ENCODE data around the gene ASH1L.
A peak's percentile ranks its signal among the peaks of the same experiment; 100 is the strongest.
"Not testable (repeated sequence)": the region's sequence is repeated elsewhere in the genome, so short reads cannot be mapped to it uniquely, and the experiment has no call there.

Gene ASH1L

GRCh38 chr1:155307247-155307740 is 255.3 kb downstream of the ASH1L start:
- H3K27ac Mint-ChIP-seq: peak overlapping the region; percentile 30
- peaks cover 23% of the 10 kb centered on the region for H3K4me1 Mint-ChIP-seq
- peaks cover 6% of the 10 kb centered on the region for H3K36me3 Mint-ChIP-seq
- H3K4me3 Mint-ChIP-seq: peak overlapping the region; percentile 38
- H3K27me3 Mint-ChIP-seq: no peaks in the 10 kb centered on the region
- H3K9me3 Mint-ChIP-seq: no peaks in the 10 kb centered on the region

DNA sequence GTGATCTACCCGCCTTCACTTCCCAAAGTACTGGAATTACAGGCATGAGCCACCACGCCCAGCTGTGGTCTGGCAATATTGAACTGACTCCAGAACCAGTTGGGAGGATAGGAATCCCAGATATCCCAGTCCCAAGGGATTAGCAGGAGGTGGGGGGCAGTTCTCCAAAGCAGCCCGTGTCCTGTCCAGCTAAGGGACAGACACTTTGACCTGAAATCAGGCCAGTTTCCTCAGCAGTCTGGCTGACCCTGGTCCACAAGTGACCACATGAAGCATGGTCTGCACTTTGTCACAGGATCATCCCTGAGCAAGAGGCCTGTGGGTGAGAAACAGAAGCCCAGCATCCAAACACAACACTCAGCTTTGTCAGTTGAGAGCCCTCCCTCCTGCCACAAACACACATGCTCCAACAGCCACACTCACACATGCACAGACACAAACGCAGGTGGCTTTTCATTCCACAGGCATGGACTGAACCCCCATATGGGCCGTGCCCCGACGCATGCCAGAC is 256.7 kb downstream of the ASH1L start:
- H3K9me3 Mint-ChIP-seq: no peaks in the 10 kb centered on the region
- H3K36me3 Mint-ChIP-seq: peaks cover 3% of the 10 kb centered on the region
- H3K27ac Mint-ChIP-seq: peak overlapping the region; percentile 76
- H3K4me1 Mint-ChIP-seq: peaks cover 17% of the 10 kb centered on the region
- no peak overlapping the region for H3K4me3 Mint-ChIP-seq
- H3K27me3 Mint-ChIP-seq: no peaks in the 10 kb centered on the region

GRCh38 chr1:155304558-155305063 is 258.0 kb downstream of the ASH1L start:
- Mint-ChIP-seq H3K4me3 (no peak overlapping the region), H3K36me3 (no peaks in the 10 kb centered on the region), H3K27ac (no peak overlapping the region), H3K4me1 (peaks cover 8% of the 10 kb centered on the region), H3K27me3 (no peaks in the 10 kb centered on the region), H3K9me3 (no peaks in the 10 kb centered on the region)

GRCh38 chr1:155301342-155301841 is 261.2 kb downstream of the ASH1L start, which contains the start of gene PKLR:
Gene PKLR (minus strand): TSS chr1:155301438. CDS start chr1:155301395, 43 bp downstream.
- Mint-ChIP-seq H3K27ac (no peak within 1 kb of the TSS), H3K27me3 (peaks cover 5% of the 10 kb centered on the region), H3K36me3 (no peaks in the 10 kb centered on the region), H3K4me1 (no peaks in the 10 kb centered on the region), H3K9me3 (no peaks in the 10 kb centered on the region), H3K4me3 (no peak within 1 kb of the TSS)

- Mint-ChIP-seq H3K9me3 (no peaks in the 10 kb centered on the region), H3K36me3 (no peaks in the 10 kb centered on the region), H3K4me1 (no peaks in the 10 kb centered on the region), H3K4me3 (no peak overlapping the region), H3K27me3 (peaks cover 9% of the 10 kb centered on the region), H3K27ac (no peak overlapping the region)
These were observed 261.9 kb downstream of the ASH1L start for GRCh38 chr1:155300553-155301329.

GRCh38 chr1:155300024-155300423 is 262.6 kb downstream of the ASH1L start:
- Mint-ChIP-seq H3K36me3 (no peaks in the 10 kb centered on the region), H3K27me3 (peaks cover 11% of the 10 kb centered on the region), H3K4me1 (peaks cover under 1% of the 10 kb centered on the region), H3K4me3 (no peak overlapping the region), H3K27ac (no peak overlapping the region), H3K9me3 (no peaks in the 10 kb centered on the region)

- Mint-ChIP-seq H3K4me1 (peaks cover 4% of the 10 kb centered on the region), H3K9me3 (no peaks in the 10 kb centered on the region), H3K36me3 (no peaks in the 10 kb centered on the region), H3K4me3 (no peak overlapping the region), H3K27me3 (peaks cover 20% of the 10 kb centered on the region), H3K27ac (no peak overlapping the region)
These were observed 265.2 kb downstream of the ASH1L start for GRCh38 chr1:155297384-155297783.

DNA sequence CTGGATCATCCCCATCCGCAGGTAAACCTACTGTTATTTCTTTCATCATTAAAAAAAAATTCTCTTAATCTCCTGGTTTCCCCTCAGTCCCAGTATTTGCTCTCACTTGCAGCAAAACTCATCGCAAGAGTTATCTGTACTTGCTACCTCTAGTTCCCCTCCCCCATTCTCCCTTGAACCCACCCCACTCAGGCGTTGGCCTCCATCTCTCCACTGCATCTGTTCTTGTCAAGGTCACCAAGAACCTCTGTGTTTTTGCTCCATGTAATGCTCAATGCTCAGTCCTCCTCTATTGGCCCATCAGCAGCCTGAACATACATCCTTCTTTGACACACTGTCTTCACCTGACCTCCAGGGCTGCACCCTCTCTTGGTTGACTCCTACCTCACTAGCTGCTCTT is 265.9 kb downstream of the ASH1L start:
- peaks cover 20% of the 10 kb centered on the region for H3K27me3 Mint-ChIP-seq
- peaks cover 4% of the 10 kb centered on the region for H3K4me1 Mint-ChIP-seq
- no peaks in the 10 kb centered on the region for H3K9me3 Mint-ChIP-seq
- H3K36me3 Mint-ChIP-seq: no peaks in the 10 kb centered on the region
- H3K4me3 Mint-ChIP-seq: no peak overlapping the region
- no peak overlapping the region for H3K27ac Mint-ChIP-seq

DNA sequence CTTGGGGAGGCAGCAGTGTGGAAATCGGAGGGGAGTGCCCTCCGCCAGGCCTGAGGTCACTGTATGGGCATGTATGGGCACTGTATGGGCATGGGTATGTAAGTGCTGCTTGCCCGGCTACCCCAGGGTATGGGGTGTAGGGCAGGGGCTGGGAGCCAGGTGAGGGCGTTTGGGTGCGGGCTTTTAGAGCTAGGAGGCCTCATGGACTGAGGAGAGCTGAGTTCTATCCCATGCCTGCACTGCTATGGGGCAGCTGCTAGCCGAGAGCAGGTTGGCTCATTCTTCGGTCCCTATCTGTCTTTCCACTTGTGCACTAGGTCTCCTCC is 266.7 kb downstream of the ASH1L start:
- no peaks in the 10 kb centered on the region for H3K9me3 Mint-ChIP-seq

GRCh38 chr1:155295183-155295941 is 267.2 kb downstream of the ASH1L start:
- Mint-ChIP-seq H3K9me3 (no peaks in the 10 kb centered on the region), H3K4me1 (peaks cover 4% of the 10 kb centered on the region)

More for the DNA sequence above, 266.7 kb downstream of the ASH1L start:
- Mint-ChIP-seq H3K27me3 (peaks cover 20% of the 10 kb centered on the region), H3K27ac (no peak overlapping the region), H3K36me3 (no peaks in the 10 kb centered on the region), H3K4me3 (no peak overlapping the region), H3K4me1 (peaks cover 4% of the 10 kb centered on the region)

DNA sequence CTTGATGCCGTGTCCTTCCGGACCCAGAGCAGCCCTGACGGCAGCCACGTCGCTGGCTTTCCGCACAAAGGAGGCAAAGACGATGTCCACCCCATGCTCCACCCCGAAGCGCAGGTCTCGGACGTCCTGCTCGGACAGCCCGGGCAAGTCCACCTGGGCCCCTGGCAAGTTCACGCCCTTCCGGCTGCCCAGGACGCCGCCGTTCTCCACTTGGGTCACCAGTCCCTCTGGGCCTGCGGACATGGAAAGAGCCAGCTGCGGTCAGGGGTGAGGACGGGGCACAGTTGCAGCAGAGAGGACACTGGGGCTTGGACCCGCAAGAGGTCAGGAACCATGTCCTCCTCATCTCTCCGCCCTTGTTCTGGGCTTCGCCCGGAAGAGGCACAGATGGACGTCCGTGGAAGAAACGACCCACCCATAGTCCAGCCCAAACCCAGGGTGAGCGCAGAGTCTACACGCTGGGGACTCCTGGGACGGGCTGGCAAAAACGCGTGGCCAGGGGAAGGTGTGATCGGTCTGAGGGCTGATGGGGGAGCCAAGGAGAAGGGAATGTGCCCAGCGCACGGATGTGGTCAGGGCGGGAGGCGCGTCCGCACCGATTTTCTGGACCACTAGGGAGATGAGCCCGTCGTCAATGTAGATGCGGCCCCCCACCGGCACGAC is 268.0 kb downstream of the ASH1L start:
- Mint-ChIP-seq H3K9me3 (no peaks in the 10 kb centered on the region), H3K36me3 (no peaks in the 10 kb centered on the region), H3K27me3 (peaks cover 20% of the 10 kb centered on the region), H3K4me1 (peaks cover 4% of the 10 kb centered on the region), H3K4me3 (no peak overlapping the region), H3K27ac (no peak overlapping the region)

More at GRCh38 chr1:155295183-155295941, 267.2 kb downstream of the ASH1L start:
- H3K27me3 Mint-ChIP-seq: peaks cover 20% of the 10 kb centered on the region
- H3K36me3 Mint-ChIP-seq: no peaks in the 10 kb centered on the region
- H3K4me3 Mint-ChIP-seq: no peak overlapping the region
- no peak overlapping the region for H3K27ac Mint-ChIP-seq

- Mint-ChIP-seq H3K36me3 (no peaks in the 10 kb centered on the region), H3K4me3 (no peak overlapping the region), H3K9me3 (no peaks in the 10 kb centered on the region), H3K27ac (no peak overlapping the region), H3K27me3 (peaks cover 20% of the 10 kb centered on the region), H3K4me1 (peaks cover 4% of the 10 kb centered on the region)
These were observed 269.4 kb downstream of the ASH1L start for GRCh38 chr1:155293086-155293749.

GRCh38 chr1:155291006-155291405 is 271.6 kb downstream of the ASH1L start:
- H3K27me3 Mint-ChIP-seq: peaks cover 13% of the 10 kb centered on the region
- H3K36me3 Mint-ChIP-seq, H3K27ac Mint-ChIP-seq, H3K4me1 Mint-ChIP-seq, H3K4me3 Mint-ChIP-seq, H3K9me3 Mint-ChIP-seq: not testable (repeated sequence)

GRCh38 chr1:155287987-155288543 is 274.5 kb downstream of the ASH1L start:
- no peaks in the 10 kb centered on the region for H3K36me3 Mint-ChIP-seq
- H3K4me3 Mint-ChIP-seq: no peak overlapping the region
- no peaks in the 10 kb centered on the region for H3K27me3 Mint-ChIP-seq
- no peaks in the 10 kb centered on the region for H3K4me1 Mint-ChIP-seq
- H3K27ac Mint-ChIP-seq: no peak overlapping the region
- H3K9me3 Mint-ChIP-seq: no peaks in the 10 kb centered on the region

All from activated naive CD4-positive, alpha-beta T cell treated with anti-CD3 and anti-CD28 coated beads, Interleukin-2, amount 50 U/mL, for 24 hours (primary cell).